SK-N-SH treated with all-trans-retinoic acid at 6 μM for 48 hours (cell line): ENCODE results near the gene NOLC1.

Source experiments
- ARNTL ChIP-seq: fragments of 450-650 bp; formaldehyde crosslinking; IDR thresholded peaks from 2 replicates; pipeline ENCODE4 v1.5.0; 2020; ENCODE audit warnings: low read depth, mild to moderate bottlenecking, moderate library complexity, borderline replicate concordance
- OSR1 ChIP-seq: fragments of 250-450 bp; sonication (Bioruptor Pico); IDR thresholded peaks from 2 replicates; pipeline ENCODE4 v1.8.0; 2022; ENCODE audit warnings: moderate library complexity, mild to moderate bottlenecking, inconsistent platforms
- ZFP3 ChIP-seq: fragments of 250-450 bp; sonication (Bioruptor Pico); IDR thresholded peaks from 2 replicates; pipeline ENCODE4 v1.5.0; 2020; ENCODE audit warnings: mild to moderate bottlenecking, moderate library complexity
- ZFP30 ChIP-seq: fragments of 450-650 bp; formaldehyde crosslinking; IDR thresholded peaks from 2 replicates; pipeline ENCODE4 v1.5.0; 2022; ENCODE audit warnings: mild to moderate bottlenecking, moderate library complexity

DNA sequence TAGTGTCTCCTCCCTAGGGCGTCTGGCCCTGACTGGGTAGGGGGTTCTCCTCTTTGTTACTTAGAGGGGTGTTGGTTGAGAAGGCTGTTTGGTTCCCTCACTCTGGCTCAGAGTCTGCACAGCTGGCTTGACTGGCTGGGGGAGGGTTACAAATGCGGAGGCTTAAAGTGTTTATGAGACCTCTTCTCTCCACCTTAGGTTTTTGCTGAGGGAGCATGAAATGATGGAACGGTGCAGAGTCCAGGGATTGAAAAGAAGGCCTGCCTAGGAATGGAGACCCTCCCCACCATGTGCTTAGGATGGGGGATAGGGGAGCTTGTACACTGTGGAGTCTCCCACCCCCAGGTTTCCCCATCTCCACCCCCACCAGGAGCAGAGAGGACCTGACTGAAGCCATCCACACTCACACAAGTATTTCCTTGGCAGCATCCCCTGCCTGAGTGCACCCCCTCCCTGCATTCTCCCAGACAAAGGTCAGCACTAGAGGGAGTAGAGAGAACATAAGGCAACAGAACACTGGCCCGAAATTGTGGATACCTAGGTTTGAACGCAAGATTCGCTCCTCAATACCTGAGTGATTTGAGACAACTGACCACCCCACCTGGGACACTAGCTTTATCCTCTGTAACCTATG lies 30.3 kb upstream of the NOLC1 start:
- TF ChIP-seq ZFP3 (CRISPR knock-in tag) (no peak), OSR1 (CRISPR knock-in tag) (no peak), ZFP30 (CRISPR knock-in tag) (no peak), ARNTL (CRISPR knock-in tag) (no peak)
